Measurements from ENCODE around the gene ARL15.

ARL15 gene

GRCh38 chr5:54263447-54263846, 46.9 kb downstream of the ARL15 start:
- Histone ChIP-seq H4K20me1 (ENCODE audit: insufficient read depth, low read length, poor library complexity, severe bottlenecking) (no peaks in the 10 kb centered on the region), H2AFZ (ENCODE audit: low read length) (no peak overlapping the region), H3K27me3 (ENCODE audit: insufficient read depth, low read length, poor library complexity, severe bottlenecking) (no peaks in the 10 kb centered on the region), H3K79me2 (ENCODE audit: insufficient read depth, low read length) (no peaks in the 10 kb centered on the region; the same call in 1 of the 2 replicates), H3K4me1 (ENCODE audit: insufficient read depth, low read length, poor library complexity, severe bottlenecking) (no peaks in the 10 kb centered on the region), H3K36me3 (ENCODE audit: insufficient read depth, low read length) (no peaks in the 10 kb centered on the region), H3F3A (ENCODE audit: low read depth) (no peaks in the 10 kb centered on the region), H3K9me2 (replicated peaks; ENCODE audit: low read depth, low read length) (no peaks in the 10 kb centered on the region), H3K4me3 (ENCODE audit: low read length, poor library complexity, severe bottlenecking) (no peak overlapping the region), H3K9ac (ENCODE audit: low read depth, low read length, poor library complexity, severe bottlenecking) (no peak overlapping the region), H3K4me2 (ENCODE audit: low read depth, low read length, poor library complexity, severe bottlenecking) (no peak overlapping the region), H3K9me3 (ENCODE audit: insufficient read depth, low read depth, low read length) (no peaks in the 10 kb centered on the region)
- TF ChIP-seq EZH2phosphoT487 (IDR thresholded peaks at IDR 0.05; ENCODE audit: borderline replicate concordance) (no peak), CTCF (conservative IDR thresholded peaks at IDR 0.05; ENCODE audit: low read length) (no peak)

- TF ChIP-seq CTCF (conservative IDR thresholded peaks at IDR 0.05; ENCODE audit: low read length): no peak
- no peak for TF ChIP-seq EZH2phosphoT487 (IDR thresholded peaks at IDR 0.05; ENCODE audit: borderline replicate concordance)
- no peaks in the 10 kb centered on the region for H4K20me1 ChIP-seq (ENCODE audit: insufficient read depth, low read length, poor library complexity, severe bottlenecking)
- H3K4me3 ChIP-seq (ENCODE audit: low read length, poor library complexity, severe bottlenecking): no peak overlapping the region
- peaks cover 7% of the 10 kb centered on the region; the same call in 1 of the 2 replicates for H3K79me2 ChIP-seq (ENCODE audit: insufficient read depth, low read length)
- no peaks in the 10 kb centered on the region for H3F3A ChIP-seq (ENCODE audit: low read depth)
- no peaks in the 10 kb centered on the region for H3K27me3 ChIP-seq (ENCODE audit: insufficient read depth, low read length, poor library complexity, severe bottlenecking)
- no peak overlapping the region for H2AFZ ChIP-seq (ENCODE audit: low read length)
- H3K9ac ChIP-seq (ENCODE audit: low read depth, low read length, poor library complexity, severe bottlenecking): no peak overlapping the region
- H3K9me2 ChIP-seq (replicated peaks; ENCODE audit: low read depth, low read length): no peaks in the 10 kb centered on the region
- no peak overlapping the region for H3K4me2 ChIP-seq (ENCODE audit: low read depth, low read length, poor library complexity, severe bottlenecking)
- H3K36me3 ChIP-seq (ENCODE audit: insufficient read depth, low read length): no peaks in the 10 kb centered on the region
- no peaks in the 10 kb centered on the region for H3K4me1 ChIP-seq (ENCODE audit: insufficient read depth, low read length, poor library complexity, severe bottlenecking)
- H3K9me3 ChIP-seq (ENCODE audit: insufficient read depth, low read depth, low read length): no peaks in the 10 kb centered on the region
These were observed 48.8 kb downstream of the ARL15 start for GRCh38 chr5:54261596-54261995.

- H4K20me1 ChIP-seq (ENCODE audit: insufficient read depth, low read length, poor library complexity, severe bottlenecking): no peaks in the 10 kb centered on the region
- H3K27me3 ChIP-seq (ENCODE audit: insufficient read depth, low read length, poor library complexity, severe bottlenecking): no peaks in the 10 kb centered on the region
- H3F3A ChIP-seq (ENCODE audit: low read depth): no peaks in the 10 kb centered on the region
These were observed 50.4 kb downstream of the ARL15 start for GRCh38 chr5:54259981-54260380.

More at GRCh38 chr5:54259981-54260380, 50.4 kb downstream of the ARL15 start:
- no peak overlapping the region for H2AFZ ChIP-seq (ENCODE audit: low read length)
- no peaks in the 10 kb centered on the region for H3K36me3 ChIP-seq (ENCODE audit: insufficient read depth, low read length)
- H3K4me2 ChIP-seq (ENCODE audit: low read depth, low read length, poor library complexity, severe bottlenecking): no peak overlapping the region
- no peaks in the 10 kb centered on the region for H3K4me1 ChIP-seq (ENCODE audit: insufficient read depth, low read length, poor library complexity, severe bottlenecking)
- H3K9me2 ChIP-seq (replicated peaks; ENCODE audit: low read depth, low read length): no peaks in the 10 kb centered on the region
- no peak overlapping the region for H3K4me3 ChIP-seq (ENCODE audit: low read length, poor library complexity, severe bottlenecking)
- no peaks in the 10 kb centered on the region for H3K9me3 ChIP-seq (ENCODE audit: insufficient read depth, low read depth, low read length)
- H3K9ac ChIP-seq (ENCODE audit: low read depth, low read length, poor library complexity, severe bottlenecking): no peak overlapping the region
- H3K79me2 ChIP-seq (ENCODE audit: insufficient read depth, low read length): peaks cover 9% of the 10 kb centered on the region
- TF ChIP-seq EZH2phosphoT487 (IDR thresholded peaks at IDR 0.05; ENCODE audit: borderline replicate concordance) (no peak), CTCF (conservative IDR thresholded peaks at IDR 0.05; ENCODE audit: low read length) (no peak)

All from Loucy (cell line).